Ascending aorta (tissue), 2 donors: ENCODE results near the gene SULF2. TPM values are rescaled to one million over a fixed set of nuclear protein-coding genes. Genes with fewer than 3 reads are reported as not detected.

Source experiments
- DNase-seq, 2 donors: peaks; one replicate each; pipeline ENCODE4 v3.0.0-alpha.2; 2019; ENCODE audit warnings: low spot score in 2 of 2
- H3K27ac ChIP-seq, 2 donors: fragments of 200-600 bp; sonication (generic); one replicate each; pipeline ENCODE4 v1.5.1; 2016 to 2017; ENCODE audit warnings: mild to moderate bottlenecking in 1 of 2
- H3K27me3 ChIP-seq: fragments of 200-600 bp; sonication (generic); one replicate; pipeline ENCODE4 v1.5.1; 2017
- H3K36me3 ChIP-seq, 2 donors: fragments of 200-600 bp; sonication (generic); one replicate each; pipeline ENCODE4 v1.5.1; 2016
- H3K4me1 ChIP-seq, 2 donors: fragments of 200-600 bp; sonication (generic); one replicate each; pipeline ENCODE4 v1.5.1; 2016 to 2017; ENCODE audit warnings: mild to moderate bottlenecking in 1 of 2
- H3K4me3 ChIP-seq, 2 donors: fragments of 200-600 bp; sonication (generic); one replicate each; pipeline ENCODE4 v1.5.1; 2016 to 2017; ENCODE audit warnings: mild to moderate bottlenecking in 1 of 2
- H3K9me3 ChIP-seq, 2 donors: fragments of 200-600 bp; sonication (generic); one replicate each; pipeline ENCODE4 v1.5.1; 2016
- intact Hi-C: fragments of 100-400 bp; cut with DNase I; formaldehyde crosslinking; loops from one replicate; pipeline ENCODE4 v1.15.1; 2023
- total RNA-seq: library from RNA; depleted of rRNA; stranded (reverse); fragments of >200 nt; gene quantifications from one replicate; pipeline ENCODE4 v1.1.0, GENCODE V29; 2016
- TF ChIP-seq, protein P1 (sequence below), 3 experiments: fragments of 200-600 bp in 2 of 3; fragments of 450-650 bp in 1 of 3; sonication (generic) in 2 of 3; IDR thresholded peaks; one replicate each; pipeline ENCODE4 v1.5.1; 2016 to 2019; ENCODE audit warnings: antibody characterized with exemption in 3 of 3, mild to moderate bottlenecking in 1 of 3, moderate library complexity in 1 of 3

Gene SULF2
- total RNA-seq, 1 donor from 2014 or later, result 194 TPM

DNA sequence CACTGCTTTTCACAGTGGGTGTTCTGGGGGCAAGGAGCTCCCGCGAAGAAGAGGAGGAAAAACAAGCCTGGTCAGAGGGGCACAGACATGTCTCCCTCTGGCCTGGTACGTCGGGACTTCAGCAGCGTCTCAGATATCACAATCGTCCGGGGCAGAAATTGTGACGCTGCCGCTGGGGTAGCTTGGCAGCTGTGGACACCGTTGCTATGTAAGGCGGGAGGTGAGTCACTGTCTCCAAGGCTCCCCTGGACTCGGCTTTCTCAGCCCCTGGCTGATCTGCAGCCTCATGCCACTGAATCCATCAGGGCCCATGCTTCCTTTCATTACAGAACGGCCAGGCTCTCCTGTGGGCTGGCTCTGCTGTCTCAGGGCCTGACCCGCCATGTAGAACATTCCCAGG lies 98.7 kb downstream of the SULF2 start:
- no peaks in the 10 kb centered on the region for H3K27me3 ChIP-seq

DNA sequence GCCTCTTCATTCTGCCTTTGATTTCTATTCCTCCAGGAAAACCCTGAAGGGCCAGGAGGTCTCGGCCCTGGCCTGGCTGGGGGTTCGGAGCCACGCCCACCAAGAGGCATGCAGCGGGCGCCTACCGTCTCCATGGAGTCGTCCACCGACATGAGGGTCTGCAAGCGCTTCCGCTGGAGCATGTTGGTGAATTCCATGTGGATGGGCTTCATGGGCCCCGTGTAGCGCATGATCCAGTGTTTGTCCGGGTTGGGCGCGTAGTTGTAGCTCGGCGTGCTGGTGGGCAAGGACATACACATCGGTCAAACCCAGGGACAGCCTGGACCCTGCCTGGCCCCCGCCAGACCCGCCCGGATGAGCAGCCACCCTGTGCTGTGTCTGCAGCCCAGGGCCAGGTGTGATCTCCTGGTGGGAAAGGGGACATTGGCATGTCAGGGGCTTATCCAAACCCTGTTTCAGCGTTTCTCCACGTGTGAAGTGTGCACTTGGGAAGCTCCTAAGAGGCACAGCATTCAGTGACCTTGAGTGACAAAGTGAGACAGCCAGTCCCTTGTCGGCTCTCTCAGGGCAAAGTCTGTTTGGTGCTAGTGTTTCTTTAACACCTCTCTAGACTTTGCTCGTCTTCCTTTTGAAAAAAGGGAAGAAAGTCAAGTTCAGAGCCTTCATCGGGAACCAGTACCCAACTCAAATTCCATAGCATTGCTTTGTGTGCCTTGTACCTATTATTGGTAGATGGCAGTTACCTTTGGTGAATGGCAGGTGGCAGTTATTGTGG lies 100.8 kb downstream of the SULF2 start:
- H3K36me3 ChIP-seq, result peaks cover 6 to 19% of the 10 kb centered on the region in 2 donors
- intact Hi-C loops, result no loop called here
- TF ChIP-seq, protein P1, sequence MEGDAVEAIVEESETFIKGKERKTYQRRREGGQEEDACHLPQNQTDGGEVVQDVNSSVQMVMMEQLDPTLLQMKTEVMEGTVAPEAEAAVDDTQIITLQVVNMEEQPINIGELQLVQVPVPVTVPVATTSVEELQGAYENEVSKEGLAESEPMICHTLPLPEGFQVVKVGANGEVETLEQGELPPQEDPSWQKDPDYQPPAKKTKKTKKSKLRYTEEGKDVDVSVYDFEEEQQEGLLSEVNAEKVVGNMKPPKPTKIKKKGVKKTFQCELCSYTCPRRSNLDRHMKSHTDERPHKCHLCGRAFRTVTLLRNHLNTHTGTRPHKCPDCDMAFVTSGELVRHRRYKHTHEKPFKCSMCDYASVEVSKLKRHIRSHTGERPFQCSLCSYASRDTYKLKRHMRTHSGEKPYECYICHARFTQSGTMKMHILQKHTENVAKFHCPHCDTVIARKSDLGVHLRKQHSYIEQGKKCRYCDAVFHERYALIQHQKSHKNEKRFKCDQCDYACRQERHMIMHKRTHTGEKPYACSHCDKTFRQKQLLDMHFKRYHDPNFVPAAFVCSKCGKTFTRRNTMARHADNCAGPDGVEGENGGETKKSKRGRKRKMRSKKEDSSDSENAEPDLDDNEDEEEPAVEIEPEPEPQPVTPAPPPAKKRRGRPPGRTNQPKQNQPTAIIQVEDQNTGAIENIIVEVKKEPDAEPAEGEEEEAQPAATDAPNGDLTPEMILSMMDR (IDR thresholded peaks at IDR 0.05), result no peak
- H3K27ac ChIP-seq, result no peak overlapping the region
- H3K4me3 ChIP-seq, result no peak overlapping the region
- no peaks in the 10 kb centered on the region for H3K9me3 ChIP-seq
- DNase-seq, result no peak
- no peaks in the 10 kb centered on the region for H3K27me3 ChIP-seq
- no peaks in the 10 kb centered on the region for H3K4me1 ChIP-seq

More for the DNA sequence above, 98.7 kb downstream of the SULF2 start:
- Histone ChIP-seq H3K4me1 (no peaks in the 10 kb centered on the region), H3K4me3 (no peak overlapping the region), H3K9me3 (peaks cover 5 to 12% of the 10 kb centered on the region in 2 donors), H3K27ac (no peak overlapping the region), H3K36me3 (peaks cover 6 to 25% of the 10 kb centered on the region in 2 donors)
- no peak for DNase-seq
- TF ChIP-seq, protein P1 (IDR thresholded peaks at IDR 0.05), result no peak
- intact Hi-C loops, result no loop called here

DNA sequence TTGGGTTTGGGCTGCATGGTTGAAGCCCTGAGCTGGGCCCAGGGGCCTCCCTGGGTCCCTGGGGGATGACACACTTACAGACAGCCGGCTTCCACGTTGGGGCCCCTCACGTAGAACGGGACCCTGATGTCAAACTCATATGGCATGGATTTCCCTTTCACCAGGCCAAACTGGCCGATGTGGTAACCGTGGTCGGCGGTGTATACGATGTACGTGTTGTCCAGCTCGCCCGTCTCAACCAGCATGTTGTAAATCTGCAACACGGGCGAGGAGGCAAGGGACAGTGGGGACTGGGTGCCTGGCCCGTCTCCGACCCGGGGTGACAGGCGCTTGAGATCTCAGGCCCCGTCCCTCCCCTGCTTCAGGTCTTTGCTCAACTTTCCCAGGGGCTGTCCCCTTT lies 102.4 kb downstream of the SULF2 start:
- H3K27me3 ChIP-seq, result no peaks in the 10 kb centered on the region
- no peak for DNase-seq
- intact Hi-C loops, result no loop called here
- H3K4me1 ChIP-seq, result no peaks in the 10 kb centered on the region
- TF ChIP-seq, protein P1 (IDR thresholded peaks at IDR 0.05), result no peak
- H3K9me3 ChIP-seq, result no peaks in the 10 kb centered on the region
- H3K4me3 ChIP-seq, result no peak overlapping the region
- H3K27ac ChIP-seq, result no peak overlapping the region
- H3K36me3 ChIP-seq, result peaks cover 8% of the 10 kb centered on the region in 2 donors

DNA sequence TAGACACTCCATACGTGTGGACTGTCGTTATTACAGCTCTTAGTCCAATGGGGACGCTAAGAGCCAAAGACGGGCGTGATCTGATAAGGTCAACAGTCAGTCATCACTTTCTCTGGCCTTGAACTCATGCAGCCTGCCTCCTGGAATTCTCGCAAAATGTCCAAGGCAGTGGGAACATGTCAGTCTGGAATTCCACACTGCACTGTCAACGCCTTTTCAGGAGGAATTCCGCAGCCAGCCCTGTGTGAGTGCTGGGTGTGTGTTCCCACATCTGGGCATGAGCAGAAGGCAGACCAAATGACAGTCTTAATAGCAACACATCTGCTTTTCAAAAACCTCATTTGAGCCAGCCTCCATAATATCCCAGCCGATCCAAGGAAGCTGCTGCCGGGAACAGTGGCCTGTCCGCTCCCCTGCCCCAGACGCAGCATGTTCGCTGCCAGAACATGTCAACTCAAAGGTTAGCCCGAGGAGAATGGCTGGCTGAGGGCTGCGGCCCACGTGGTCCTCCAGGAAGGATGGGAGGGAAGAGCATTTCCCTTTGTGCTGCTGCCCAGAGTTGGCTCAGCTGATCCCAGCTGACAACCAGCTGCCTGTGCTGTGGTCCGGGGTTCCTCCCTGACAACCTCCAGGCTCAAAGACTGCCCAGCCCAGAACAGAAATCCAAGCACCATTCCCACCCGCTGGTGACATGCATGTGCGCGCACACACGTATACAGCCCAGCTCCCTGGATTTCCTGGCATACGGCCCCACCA lies 103.1 kb downstream of the SULF2 start:
- no peaks in the 10 kb centered on the region for H3K9me3 ChIP-seq
- H3K4me3 ChIP-seq, result no peak overlapping the region
- peaks cover 8% of the 10 kb centered on the region in 2 donors for H3K36me3 ChIP-seq
- TF ChIP-seq, protein P1 (IDR thresholded peaks at IDR 0.05), result no peak
- H3K27me3 ChIP-seq, result no peaks in the 10 kb centered on the region
- DNase-seq, result no peak
- no peak overlapping the region for H3K27ac ChIP-seq
- no peaks in the 10 kb centered on the region for H3K4me1 ChIP-seq
- intact Hi-C loops, result no loop called here

DNA sequence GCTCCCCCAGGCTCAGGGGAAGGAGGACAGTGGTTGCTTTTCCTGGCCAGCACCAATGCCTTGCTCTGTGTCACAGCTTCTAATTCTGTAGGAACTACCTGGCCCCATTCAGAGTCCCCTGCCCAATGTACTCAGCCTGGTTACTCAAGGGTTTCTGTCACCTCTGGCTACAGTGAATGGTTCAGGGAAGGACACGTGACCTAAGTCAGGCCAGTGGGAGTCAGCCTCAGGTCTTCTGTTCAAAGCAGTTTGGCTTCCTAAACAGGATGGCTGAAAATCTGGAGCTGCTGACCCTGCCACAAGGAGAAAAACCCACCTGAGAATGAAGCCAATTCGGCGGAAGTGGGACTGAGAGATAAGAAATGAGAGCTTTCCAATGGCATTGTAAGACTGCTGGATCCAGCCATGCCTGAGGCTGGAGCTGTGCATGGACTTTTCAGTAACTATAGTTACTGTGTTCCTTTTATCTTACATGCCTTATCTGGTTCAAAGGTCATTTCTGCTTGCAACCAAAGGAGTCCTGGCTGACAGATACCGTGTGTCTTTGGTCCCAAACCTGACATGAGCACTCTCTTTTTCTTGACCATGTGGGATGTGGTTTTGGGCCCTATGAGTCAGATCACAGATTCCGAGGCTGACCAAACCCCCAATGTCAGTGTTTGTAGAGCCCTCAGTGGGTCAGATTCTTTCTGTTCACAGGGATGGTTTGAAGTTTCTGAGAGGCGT lies 104.3 kb downstream of the SULF2 start:
- Histone ChIP-seq H3K27ac (no peak overlapping the region), H3K4me1 (no peaks in the 10 kb centered on the region), H3K36me3 (peaks cover 8 to 12% of the 10 kb centered on the region in 2 donors), H3K4me3 (no peak overlapping the region), H3K9me3 (no peaks in the 10 kb centered on the region), H3K27me3 (no peaks in the 10 kb centered on the region)
- TF ChIP-seq, protein P1 (IDR thresholded peaks at IDR 0.05), result no peak
- intact Hi-C loops, result no loop called here
- no peak for DNase-seq
